IPS-18a (cell line): Measurements from ENCODE around the gene THSD7A.

Experiments used
- H3K27ac ChIP-seq: one replicate; pipeline ENCODE4 v1.5.1; 2013; ENCODE audit warnings: low read length
- H3K27me3 ChIP-seq: one replicate; pipeline ENCODE4 v1.6.1; 2013; ENCODE audit warnings: mild to moderate bottlenecking, low read length; ENCODE audit not compliant: control insufficient read depth, insufficient read depth
- H3K36me3 ChIP-seq: one replicate; pipeline ENCODE4 v1.6.1; 2013; ENCODE audit warnings: low read depth, low read length; ENCODE audit not compliant: control insufficient read depth
- H3K4me1 ChIP-seq: one replicate; pipeline ENCODE4 v1.6.1; 2013; ENCODE audit warnings: low read depth, low read length; ENCODE audit not compliant: control insufficient read depth
- H3K4me3 ChIP-seq: one replicate; pipeline ENCODE4 v1.5.1; 2013; ENCODE audit warnings: low read length
- H3K9ac ChIP-seq: one replicate; pipeline ENCODE4 v1.6.1; 2013; ENCODE audit warnings: mild to moderate bottlenecking, low read length, moderate library complexity
- H3K9me3 ChIP-seq: one replicate; pipeline ENCODE4 v1.6.1; 2013; ENCODE audit warnings: low read depth, low read length; ENCODE audit not compliant: control insufficient read depth

The THSD7A gene

GRCh38 chr7:11570922-11571550 lies 261.0 kb downstream of the THSD7A start:
- no peak overlapping the region for H3K4me3 ChIP-seq
- H3K9ac ChIP-seq, result no peak overlapping the region
- H3K36me3 ChIP-seq, result no peaks in the 10 kb centered on the region
- no peaks in the 10 kb centered on the region for H3K4me1 ChIP-seq
- H3K9me3 ChIP-seq, result no peaks in the 10 kb centered on the region
- no peaks in the 10 kb centered on the region for H3K27me3 ChIP-seq
- H3K27ac ChIP-seq, result no peak overlapping the region

GRCh38 chr7:11570205-11570604 lies 261.8 kb downstream of the THSD7A start:
- Histone ChIP-seq H3K9ac (no peak overlapping the region), H3K36me3 (no peaks in the 10 kb centered on the region), H3K4me1 (no peaks in the 10 kb centered on the region), H3K9me3 (no peaks in the 10 kb centered on the region), H3K27me3 (no peaks in the 10 kb centered on the region), H3K27ac (no peak overlapping the region), H3K4me3 (no peak overlapping the region)

GRCh38 chr7:11567571-11567970 lies 264.4 kb downstream of the THSD7A start:
- Histone ChIP-seq H3K36me3 (no peaks in the 10 kb centered on the region), H3K4me1 (no peaks in the 10 kb centered on the region)

GRCh38 chr7:11557627-11558026 lies 274.4 kb downstream of the THSD7A start:
- no peak overlapping the region for H3K4me3 ChIP-seq
- peaks cover 3% of the 10 kb centered on the region for H3K4me1 ChIP-seq
- no peaks in the 10 kb centered on the region for H3K9me3 ChIP-seq
- H3K27ac ChIP-seq, result no peak overlapping the region
- no peaks in the 10 kb centered on the region for H3K36me3 ChIP-seq
- H3K27me3 ChIP-seq, result no peaks in the 10 kb centered on the region
- H3K9ac ChIP-seq, result no peak overlapping the region

More at GRCh38 chr7:11567571-11567970, 264.4 kb downstream of the THSD7A start:
- Histone ChIP-seq H3K9ac (no peak overlapping the region), H3K27ac (no peak overlapping the region), H3K27me3 (no peaks in the 10 kb centered on the region), H3K9me3 (no peaks in the 10 kb centered on the region), H3K4me3 (no peak overlapping the region)

- Histone ChIP-seq H3K4me3 (no peak overlapping the region), H3K27ac (no peak overlapping the region), H3K4me1 (peaks cover 3% of the 10 kb centered on the region), H3K9ac (no peak overlapping the region), H3K9me3 (no peaks in the 10 kb centered on the region), H3K27me3 (no peaks in the 10 kb centered on the region), H3K36me3 (no peaks in the 10 kb centered on the region)
These were observed 279.2 kb downstream of the THSD7A start for GRCh38 chr7:11552676-11553296.

- Histone ChIP-seq H3K27ac (no peak overlapping the region), H3K36me3 (no peaks in the 10 kb centered on the region), H3K4me3 (no peak overlapping the region), H3K9ac (no peak overlapping the region), H3K27me3 (no peaks in the 10 kb centered on the region), H3K9me3 (no peaks in the 10 kb centered on the region), H3K4me1 (no peaks in the 10 kb centered on the region)
These were observed 280.5 kb downstream of the THSD7A start for GRCh38 chr7:11551470-11551869.

- Histone ChIP-seq H3K27me3 (no peaks in the 10 kb centered on the region), H3K4me3 (no peak overlapping the region), H3K9ac (no peak overlapping the region), H3K36me3 (no peaks in the 10 kb centered on the region), H3K4me1 (no peaks in the 10 kb centered on the region), H3K9me3 (no peaks in the 10 kb centered on the region), H3K27ac (no peak overlapping the region)
These were observed 283.5 kb downstream of the THSD7A start for GRCh38 chr7:11548532-11548931.

GRCh38 chr7:11541330-11541729 lies 290.7 kb downstream of the THSD7A start:
- no peaks in the 10 kb centered on the region for H3K9me3 ChIP-seq
- no peak overlapping the region for H3K27ac ChIP-seq
- no peaks in the 10 kb centered on the region for H3K27me3 ChIP-seq
- no peak overlapping the region for H3K9ac ChIP-seq
- peaks cover 12% of the 10 kb centered on the region for H3K4me1 ChIP-seq
- no peak overlapping the region for H3K4me3 ChIP-seq
- no peaks in the 10 kb centered on the region for H3K36me3 ChIP-seq

- H3K27ac ChIP-seq, result no peak overlapping the region
- H3K9ac ChIP-seq, result no peak overlapping the region
- H3K27me3 ChIP-seq, result no peaks in the 10 kb centered on the region
- no peaks in the 10 kb centered on the region for H3K9me3 ChIP-seq
- H3K4me3 ChIP-seq, result no peak overlapping the region
- H3K36me3 ChIP-seq, result no peaks in the 10 kb centered on the region
- H3K4me1 ChIP-seq, result peaks cover 12% of the 10 kb centered on the region
These were observed 291.7 kb downstream of the THSD7A start for GRCh38 chr7:11540271-11540761.

GRCh38 chr7:11539853-11540252 lies 292.1 kb downstream of the THSD7A start:
- Histone ChIP-seq H3K27ac (no peak overlapping the region), H3K36me3 (no peaks in the 10 kb centered on the region), H3K27me3 (no peaks in the 10 kb centered on the region), H3K4me3 (no peak overlapping the region), H3K4me1 (peaks cover 12% of the 10 kb centered on the region), H3K9me3 (no peaks in the 10 kb centered on the region), H3K9ac (no peak overlapping the region)

GRCh38 chr7:11538751-11539299 lies 293.2 kb downstream of the THSD7A start:
- Histone ChIP-seq H3K9me3 (no peaks in the 10 kb centered on the region), H3K9ac (no peak overlapping the region), H3K27ac (no peak overlapping the region), H3K4me1 (peaks cover 12% of the 10 kb centered on the region), H3K36me3 (no peaks in the 10 kb centered on the region), H3K4me3 (no peak overlapping the region), H3K27me3 (no peaks in the 10 kb centered on the region)
